Activated naive CD4-positive, alpha-beta T cell treated with anti-CD3 and anti-CD28 coated beads, Interleukin-2, amount 50 U/mL, for 16 hours (primary cell): ENCODE data around the gene ZNF367.

ENCODE experiments used
- DNase-seq: peaks from one replicate; pipeline ENCODE4 v3.0.0-alpha.2; 2020

ZNF367 gene

DNA sequence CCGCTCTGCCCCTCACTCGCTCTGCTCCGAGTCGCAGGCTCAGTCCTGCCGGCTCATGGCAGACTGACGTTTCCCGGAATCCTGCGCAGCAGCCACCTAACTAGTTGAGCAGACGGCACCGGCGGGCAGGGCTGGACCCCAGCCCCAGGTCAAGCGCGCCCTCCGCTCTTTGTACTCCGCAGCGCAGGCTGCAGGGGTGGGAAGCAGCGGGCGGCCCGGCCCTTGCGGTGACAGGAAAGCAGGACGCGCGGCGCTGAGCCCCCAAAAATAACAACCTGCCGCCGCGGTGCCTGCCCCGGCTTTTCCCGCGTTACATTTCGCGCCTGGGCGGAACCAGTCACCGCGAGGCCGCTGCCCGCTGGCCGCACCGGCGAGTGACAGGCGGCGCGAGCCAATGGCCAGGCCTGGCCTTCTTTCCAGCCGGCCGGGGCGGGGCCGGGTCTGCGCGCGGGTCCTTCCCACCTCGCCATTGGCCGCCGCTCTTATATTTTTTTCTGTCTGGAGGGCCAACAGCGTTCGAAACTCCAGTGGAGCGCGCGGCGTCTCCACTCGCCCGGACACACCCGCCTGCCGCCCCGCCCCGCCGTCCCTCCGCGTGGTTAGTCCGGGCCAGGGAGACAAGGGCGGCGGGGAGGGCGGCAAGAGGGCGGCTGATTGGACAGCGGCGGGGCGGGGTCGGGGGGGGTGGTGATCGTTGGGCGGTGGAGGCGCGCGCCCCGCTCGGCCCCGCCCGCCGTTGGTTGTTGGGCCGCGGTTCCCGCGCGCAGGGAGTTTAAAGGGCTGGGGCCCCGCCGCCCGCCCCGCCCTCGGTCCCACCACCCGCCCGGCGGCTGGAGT lies at the start of gene ZNF367:
ZNF367 (minus strand) TSS at position 288 of the 837 bp plus-strand sequence. CDS start 338 bp downstream, outside the sequence.
- peak; percentile 88 for DNase-seq

DNA sequence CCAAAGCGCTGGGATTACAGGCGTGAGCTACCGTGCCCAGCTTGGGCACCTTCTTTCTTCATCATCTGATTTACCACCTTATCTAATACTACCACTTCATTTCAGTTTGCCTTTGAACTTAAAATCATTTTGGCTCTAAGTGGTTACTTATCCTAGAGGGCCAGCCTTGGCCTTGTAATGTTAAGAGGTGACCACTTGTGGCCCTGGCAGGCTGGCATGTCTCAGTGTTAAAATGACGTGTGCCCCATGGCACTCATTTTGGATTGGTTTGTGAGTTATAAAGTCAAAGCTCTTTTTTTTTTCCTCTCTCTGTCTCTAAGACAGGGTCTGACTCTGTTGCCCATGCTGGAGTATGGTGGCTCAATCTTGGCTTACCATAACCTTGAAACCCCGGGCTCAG lies 49.6 kb upstream of the ZNF367 start:
- DNase-seq = no peak

DNA sequence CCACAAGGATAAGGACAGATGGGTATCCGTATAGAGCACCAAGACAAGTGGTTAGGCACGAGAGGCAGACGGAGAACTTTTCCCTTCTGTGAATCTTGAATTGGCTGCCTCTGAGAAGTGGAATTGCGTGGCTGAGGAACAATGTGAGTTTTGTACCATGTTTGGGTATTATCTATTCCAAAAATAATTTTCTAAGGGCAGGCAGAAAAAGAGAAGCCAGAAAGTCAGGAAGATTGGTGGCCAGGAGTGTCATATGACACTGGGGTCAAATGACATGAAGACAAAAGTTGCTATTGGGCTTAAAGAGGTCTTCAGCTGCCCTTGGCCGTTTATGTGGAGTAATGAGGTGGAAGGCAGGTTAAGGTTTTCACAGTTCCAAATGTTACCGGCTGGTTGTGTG lies 46.3 kb upstream of the ZNF367 start:
- DNase-seq = no peak

DNA sequence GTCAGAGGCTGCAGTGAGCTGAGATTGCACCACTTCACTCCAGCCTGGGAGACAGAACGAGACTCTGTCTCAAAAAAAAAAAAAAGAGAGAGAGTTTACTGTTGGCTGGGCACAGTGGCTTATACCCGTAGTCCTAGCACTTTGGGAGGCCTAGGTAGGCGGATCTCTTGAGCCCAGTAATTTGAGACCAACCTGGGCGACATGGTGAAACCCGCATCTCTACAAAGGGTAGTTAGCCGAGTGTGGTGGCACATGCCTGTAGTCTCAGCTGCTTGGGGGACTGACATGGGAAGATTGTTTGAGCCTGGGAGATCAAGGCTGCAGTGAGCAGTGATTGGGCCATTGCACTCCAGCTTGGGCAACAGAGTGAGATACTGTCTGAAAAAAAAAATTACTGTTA lies 44.4 kb upstream of the ZNF367 start:
- no peak for DNase-seq

DNA sequence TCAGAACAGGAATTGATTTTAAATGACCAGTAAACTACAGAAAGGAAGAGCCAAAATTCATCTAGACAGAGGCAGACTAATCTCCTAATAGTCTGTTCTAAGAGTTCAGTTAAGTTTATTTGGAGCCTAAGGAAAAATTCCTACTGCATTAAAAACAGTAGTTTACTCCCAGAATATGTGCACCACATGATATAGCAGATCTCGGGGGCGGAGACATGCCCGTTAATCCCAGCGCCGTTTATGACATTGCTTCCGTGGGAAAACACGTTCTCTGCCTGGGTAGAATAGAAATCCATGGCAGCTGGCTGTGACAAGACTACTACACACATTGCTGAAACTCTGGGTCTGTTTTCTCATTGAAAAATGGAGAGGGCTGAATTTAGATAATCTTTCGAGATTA lies 43.2 kb upstream of the ZNF367 start:
- DNase-seq = no peak

DNA sequence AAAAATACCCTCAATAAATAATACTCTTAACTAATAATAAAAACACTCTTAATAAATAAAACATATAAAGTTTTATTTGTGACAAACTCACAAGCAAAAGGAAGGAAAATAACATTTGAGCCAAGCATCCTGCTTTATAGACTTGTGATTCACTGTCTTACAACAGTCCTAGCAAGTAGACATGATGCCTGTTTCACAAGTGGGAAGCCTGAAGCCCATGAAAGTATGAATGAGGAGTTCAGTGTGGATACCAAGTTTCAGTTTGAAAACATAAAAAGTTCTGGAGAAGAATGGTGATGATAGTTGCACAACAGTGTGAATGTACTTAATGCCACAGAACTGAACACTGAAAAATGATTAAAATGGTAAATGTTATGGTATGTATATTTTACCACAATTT lies 42.7 kb upstream of the ZNF367 start:
- no peak for DNase-seq

DNA sequence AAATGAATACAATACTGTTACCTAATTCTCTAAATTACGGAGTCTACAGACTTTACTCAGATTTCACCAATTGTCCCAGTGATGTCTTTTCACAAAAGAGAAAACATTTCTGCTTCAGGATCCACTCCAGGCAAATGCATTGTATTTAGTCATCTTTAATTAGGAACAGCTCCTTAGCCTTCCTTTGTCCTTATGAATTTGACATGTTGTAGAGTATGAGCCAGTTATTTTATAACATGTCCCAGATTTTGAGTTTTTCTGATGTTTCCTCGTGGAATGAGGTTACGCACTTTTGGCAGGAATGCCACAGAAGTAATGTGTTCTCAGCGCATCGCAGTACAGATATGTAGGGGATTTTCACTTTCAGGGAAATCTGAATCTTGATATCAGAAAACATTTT lies 42.3 kb upstream of the ZNF367 start:
- DNase-seq = no peak

DNA sequence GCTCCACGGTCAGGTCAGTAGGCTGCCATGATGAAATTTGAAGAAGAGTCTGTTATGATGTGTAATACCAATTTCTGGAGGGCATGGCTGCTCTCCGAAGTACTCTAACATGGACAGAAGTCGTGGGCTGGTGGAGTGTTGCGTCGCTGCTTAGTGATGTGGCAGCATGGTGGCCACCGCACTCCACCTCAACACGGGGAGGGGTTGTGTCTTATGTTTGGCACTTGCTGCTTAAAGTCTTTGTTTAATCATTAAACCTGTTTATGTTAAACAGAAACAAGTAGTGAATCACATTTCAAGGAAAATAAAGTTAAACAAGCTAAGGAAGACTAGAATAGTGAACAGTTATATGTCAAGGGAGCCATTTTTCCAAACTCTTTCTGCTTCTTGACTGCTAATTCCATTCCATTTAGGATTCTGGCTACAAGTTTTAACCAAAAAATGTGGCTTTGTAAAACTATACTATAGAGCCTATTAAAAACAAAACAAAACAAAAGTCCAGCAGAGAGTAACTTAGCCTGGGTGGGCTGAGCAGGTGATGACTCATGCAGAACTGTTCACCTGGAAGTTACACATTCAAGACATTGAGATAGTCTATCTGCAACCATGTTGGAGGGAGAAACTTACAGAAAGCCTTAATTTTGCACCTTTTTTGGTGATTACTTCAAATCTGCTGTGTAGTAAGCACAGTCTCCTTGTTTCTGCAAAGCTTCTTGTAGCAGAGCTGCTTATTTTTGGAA lies 41.3 kb upstream of the ZNF367 start:
- no peak for DNase-seq

DNA sequence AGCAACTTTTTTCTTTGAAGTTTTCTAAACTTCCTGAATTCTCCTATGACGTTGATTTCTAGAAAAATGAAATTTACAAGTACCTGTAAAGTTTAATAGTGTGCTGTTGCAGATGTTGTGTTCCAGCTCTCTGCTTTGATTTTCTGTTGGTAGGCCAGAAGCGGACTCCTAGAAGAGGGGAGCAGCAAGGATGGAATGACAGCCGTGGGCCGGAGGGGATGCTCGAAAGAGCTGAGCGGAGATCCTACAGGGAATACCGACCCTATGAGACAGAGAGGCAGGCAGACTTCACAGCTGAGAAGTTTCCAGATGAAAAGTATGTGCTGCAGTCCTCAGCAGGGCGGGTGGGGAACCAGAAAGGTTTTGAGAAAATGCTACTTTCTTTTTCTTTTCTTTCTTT lies 40.1 kb upstream of the ZNF367 start:
- DNase-seq = no peak

DNA sequence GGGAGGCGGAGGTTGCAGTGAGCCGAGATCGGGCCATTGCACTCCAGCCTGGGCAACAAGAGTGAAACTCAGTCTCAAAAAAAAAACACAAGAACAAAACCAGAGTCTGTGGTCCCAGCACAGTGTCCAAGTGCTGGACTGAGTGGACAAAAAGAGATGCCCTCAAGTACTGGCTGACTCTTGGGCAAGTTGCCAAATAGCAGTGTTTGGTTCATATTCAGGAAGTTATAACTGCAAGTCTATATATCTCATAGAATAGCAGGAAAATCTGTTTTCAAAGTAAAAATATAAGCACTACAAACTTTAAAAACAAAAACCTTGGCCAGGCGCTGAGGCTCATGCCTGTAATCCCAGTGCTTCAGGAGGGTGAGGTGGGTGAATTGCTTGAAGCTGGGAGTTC lies 39.1 kb upstream of the ZNF367 start:
- DNase-seq = no peak

DNA sequence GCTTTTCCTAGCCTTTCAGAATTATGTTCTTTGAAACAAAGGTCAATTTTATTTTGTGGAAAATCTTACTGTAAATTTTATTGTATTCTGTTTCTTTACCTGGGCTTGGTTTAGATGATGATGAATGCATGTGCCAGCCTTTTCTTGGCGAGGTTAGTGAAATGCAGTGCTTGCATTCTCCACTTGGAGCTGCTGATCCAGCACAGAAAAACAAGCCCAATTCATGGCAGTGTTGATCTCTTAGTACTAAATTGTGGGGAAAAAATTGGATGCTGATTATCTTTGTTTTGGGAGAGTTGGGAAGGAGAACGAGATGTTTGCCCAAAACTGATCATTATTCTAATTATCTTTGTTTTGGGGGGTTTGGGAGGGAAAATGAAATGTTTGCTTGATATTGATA lies 35.5 kb upstream of the ZNF367 start:
- no peak for DNase-seq

DNA sequence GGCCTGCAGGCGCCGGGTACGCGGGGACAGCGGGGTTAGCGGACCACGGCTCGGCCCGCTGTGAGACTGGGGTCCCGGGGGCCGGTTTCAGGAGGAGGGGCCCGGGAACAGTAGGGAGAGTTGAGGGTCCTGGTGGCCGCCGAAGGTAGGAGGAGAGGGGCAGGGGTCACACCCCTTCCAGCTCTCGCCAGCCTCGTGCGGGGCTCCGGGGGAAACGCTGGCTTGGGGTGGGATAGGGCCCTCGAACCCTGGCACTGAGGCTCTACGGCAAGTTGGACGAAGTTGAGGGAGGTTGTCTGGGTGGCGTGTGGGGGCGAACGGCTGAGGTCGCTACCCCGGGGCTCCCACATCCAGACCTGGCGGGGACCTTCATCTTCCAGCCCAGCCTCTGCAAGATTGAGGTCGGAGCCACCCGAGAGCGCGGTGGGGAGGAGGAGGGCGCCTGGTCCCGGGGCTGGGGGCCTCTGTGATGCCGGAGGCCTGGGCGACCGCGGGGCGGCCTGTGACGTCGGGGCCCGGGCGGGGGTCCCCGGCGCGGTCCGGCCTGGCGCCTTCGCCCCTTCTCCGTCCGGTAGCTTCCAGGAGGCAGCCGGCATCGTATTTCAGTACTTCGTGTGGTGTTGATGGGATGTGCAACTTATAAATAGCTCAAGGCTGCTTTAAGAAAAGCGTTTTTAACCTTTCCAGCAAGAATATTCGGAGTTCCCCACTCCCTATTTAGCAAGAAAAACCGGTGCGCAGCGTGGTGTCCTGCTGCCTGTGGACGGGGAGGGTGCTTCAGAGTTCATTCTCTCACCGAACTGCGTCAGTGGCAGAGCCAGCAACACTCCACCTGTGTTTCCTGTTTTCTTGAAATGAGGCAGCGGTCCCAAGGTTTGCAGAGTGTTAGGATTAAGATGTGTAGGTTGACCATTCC lies 32.7 kb upstream of the ZNF367 start:
- DNase-seq = peak; percentile 35

DNA sequence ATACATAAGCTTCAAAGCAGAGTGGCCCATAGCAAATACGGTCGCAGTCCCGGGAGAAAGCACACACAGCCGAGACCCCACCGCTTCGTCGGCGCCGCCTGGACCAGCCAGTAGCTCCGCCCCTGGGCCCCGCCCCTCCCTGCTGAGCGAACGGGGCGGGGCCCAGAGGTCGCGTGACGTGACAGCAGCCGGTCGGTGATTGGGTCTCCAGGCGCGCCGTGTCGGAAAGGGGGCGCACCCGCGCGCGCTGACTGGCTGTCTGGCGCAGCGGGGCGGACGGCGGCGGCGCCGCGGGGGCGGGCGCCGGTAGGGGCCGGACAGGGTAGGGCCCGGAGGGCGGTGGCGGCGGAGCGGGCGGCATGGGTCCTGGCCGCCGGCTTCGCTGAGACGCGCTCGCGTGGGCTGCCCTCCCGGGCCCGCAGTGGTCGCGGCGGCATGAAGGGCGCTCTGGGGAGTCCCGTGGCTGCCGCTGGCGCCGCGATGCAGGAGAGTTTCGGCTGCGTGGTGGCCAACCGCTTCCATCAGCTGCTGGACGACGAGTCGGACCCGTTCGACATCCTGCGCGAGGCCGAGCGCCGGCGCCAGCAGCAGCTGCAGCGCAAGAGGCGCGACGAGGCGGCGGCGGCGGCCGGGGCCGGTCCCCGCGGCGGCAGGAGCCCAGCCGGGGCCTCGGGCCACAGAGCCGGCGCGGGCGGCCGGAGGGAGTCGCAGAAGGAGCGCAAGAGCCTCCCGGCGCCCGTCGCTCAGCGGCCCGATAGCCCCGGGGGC lies 31.9 kb upstream of the ZNF367 start, which contains the start of gene HABP4:
HABP4 (plus strand) TSS at position 325 of the 768 bp plus-strand sequence; CDS start at position 436, 111 bp downstream.
- DNase-seq = peak; percentile 97

DNA sequence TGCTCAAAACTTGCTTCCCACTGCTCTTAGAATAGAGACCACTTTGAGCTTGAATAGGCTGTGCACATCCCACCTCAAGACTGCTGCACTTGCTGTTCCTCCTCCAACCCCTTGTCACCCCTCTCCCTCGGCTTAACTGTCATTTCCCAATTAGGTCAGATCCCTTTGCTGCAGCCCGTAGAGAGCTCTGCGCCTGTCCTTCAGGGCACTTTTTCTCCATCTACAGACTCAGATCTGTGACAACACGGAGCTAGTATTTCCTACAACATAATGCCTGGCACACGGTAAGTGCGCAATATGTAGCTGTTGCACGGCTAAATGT lies 31.3 kb upstream of the ZNF367 start:
- DNase-seq = no peak

DNA sequence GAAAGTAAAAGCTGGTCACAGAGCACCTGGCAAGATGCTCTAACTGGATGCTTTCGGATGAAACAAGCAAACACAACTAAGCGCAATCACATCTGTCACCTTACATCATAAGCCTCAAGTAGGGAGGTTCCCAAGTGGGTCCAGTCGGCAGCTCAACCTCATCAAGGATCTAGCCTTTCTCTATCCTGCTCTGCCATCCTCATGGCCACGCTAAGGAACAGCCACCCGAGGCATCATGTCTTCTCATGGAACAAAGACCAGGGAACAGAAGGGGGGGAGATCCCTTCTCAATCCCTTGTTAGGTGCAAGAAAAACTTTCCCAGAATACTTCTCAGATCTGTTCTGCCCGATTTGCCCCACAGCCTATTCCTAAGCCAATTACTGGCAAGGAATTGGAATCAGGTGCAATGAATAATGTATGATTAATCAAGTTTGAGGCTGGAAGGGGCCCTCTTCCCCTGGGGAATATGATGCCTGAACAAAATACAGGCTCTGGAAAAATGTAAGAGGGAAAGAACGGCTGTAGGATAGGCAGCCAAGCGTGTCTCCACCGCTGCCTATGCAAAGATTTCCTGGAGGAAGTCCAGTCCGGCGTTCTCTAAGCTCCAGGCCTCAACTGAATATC lies 30.5 kb upstream of the ZNF367 start:
- DNase-seq = no peak

DNA sequence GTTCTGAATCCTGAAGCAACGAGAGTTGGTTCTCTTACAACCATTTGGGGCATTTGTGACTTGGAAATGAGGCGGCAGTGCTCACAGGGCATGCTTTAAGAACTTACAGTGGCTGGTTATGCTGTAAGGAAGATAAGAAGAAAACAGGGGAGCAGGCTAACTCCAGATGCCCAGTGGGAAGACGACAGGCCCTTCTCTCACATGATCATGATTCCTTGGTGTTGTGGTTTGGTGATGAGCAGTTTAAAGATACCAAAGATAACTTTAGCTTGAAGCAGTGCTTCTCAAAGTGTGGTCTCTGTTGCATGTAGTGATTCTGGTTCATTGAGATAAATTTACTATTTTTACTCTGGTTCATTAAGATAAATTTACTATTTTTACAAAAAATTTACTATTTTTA lies 29.2 kb upstream of the ZNF367 start:
- DNase-seq = no peak

DNA sequence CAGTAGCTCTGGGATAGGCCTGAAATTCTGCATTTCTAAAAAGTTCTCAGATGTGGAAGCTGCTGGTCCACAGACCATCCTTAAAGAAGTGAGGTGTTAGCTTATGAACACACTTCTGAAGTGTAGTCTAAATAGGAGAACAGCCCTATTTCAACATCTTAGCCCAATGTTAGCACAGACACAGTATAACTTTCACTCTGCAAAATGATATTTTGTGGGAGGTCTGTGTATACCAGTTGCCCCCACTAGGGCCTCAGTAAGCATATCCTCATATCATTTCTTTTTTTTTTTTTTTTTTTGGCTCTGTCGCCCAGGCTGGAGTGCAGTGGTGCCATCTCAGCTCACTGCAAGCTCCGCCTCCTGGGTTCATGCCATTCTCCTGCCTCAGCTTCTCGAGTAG lies 24.3 kb upstream of the ZNF367 start:
- no peak for DNase-seq

DNA sequence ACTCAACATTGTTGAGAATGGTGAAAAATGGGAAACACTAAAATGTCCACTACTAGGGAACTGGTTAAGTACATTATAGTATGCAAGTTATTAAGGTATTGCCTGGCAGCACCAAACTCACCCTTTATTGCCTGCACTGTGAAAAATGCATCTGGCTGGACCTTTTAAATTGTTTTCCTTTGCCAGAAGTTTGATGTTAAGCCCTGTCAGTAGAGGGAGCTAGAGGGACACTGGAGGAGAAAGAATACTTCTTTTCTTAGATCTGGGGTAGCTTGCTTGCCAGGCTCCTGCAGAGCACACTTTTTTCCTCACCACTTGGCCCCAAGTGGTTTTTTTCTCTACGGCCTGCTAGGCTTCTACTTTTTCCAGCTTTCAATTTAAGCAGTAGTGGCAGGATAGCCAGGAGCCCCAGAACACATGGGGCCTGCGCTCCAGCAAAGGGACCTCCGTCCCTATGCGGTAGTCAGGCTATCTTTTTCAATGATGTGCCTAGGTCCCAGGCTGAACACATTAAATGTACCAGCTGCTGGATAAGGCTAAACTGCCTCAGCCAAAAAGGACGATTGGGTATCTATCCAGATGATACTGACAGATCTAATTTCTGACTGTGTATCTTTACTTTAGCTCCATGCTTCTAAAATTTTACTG lies 23.8 kb upstream of the ZNF367 start:
- no peak for DNase-seq

DNA sequence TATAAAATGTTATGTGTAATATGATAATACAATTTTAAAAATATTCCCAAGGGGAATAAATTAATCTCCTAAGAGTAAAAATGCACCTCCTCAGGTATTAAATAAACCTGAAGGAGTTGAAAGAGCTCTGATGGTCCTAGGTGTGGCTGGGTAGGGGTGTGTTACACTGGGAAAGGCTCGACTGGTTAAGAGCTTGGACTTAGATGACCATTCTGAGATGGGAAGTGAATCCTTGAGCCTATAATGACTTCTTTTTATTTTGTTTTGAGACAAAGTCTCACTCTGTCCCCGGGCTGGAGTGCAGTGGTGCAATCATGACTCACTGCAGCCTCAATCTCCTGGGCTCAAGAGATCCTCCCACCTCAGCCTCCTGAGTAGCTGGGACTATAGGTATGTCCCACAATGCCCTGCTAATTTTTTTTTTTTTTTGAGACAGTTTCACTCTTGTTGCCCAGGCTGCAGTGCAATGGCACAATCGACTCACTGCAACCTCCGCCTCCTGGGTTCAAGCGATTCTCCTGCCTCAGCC lies 22.6 kb upstream of the ZNF367 start:
- DNase-seq = no peak

DNA sequence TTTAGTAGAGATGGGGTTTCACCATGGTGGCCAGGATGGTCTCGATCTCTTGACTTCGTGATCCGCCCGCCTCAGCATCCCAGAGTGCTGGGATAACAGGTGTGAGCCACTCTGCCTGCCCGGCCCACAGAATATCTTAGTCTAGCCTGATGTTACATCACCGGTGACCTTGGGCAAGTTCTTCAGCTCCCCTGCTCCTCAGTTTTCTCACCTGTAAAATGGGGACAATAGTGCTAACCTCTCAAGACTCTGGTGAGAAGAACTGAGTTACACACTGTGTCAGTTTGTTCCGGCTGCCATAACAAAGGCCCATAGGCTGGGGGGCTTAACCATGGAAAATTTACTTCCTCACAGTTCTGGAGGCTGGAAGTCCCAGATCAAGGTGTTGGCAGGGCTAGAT lies 19.3 kb upstream of the ZNF367 start:
- no peak for DNase-seq

DNA sequence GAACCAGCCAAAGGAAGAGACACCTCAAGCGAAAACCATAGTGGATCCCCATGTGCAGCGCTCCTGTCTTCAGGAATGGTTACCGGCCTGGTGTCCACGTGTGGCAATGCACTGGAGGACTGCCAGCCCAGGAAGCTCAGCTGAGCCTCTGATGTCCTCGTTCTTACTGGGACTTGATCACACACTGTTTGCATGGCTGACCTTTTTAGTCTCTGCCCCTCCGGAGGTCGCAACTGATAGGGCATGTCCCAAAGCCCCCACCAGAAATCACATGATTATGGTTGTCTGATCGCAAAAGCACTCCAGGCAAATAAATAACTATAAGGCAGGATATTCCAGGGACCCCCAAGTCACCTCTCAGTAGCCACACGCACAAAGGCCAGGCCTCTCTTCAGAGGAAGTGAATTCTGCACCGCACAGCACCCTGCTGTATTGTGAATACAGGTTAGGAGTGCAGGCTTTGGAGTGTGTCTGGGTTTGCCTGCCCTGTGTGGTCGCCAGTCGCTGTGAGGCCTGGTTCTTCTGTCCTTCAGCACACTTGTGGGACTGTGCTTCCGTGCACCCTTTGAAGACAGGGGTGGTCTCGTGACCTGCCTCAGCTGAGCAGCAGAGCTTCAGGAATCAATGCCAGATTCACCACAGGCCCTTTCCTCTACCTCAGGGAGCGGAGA lies 18.4 kb upstream of the ZNF367 start:
- DNase-seq = no peak
